PFSK-1 (cell line): ENCODE data around the gene PLXNA1.

Source experiments
- FOXP2 ChIP-seq: optimal IDR thresholded peaks from 2 replicates; pipeline ENCODE3; 2011; ENCODE audit warnings: borderline replicate concordance, control low read depth, inconsistent platforms; ENCODE audit not compliant: insufficient read depth; ENCODE audit errors: extremely low read length, extremely low read depth
- POLR2AphosphoS5 ChIP-seq: IDR thresholded peaks from 2 replicates; pipeline ENCODE4 v1.6.1; 2012; ENCODE audit warnings: low read depth, mild to moderate bottlenecking, control low read depth, low read length, moderate library complexity
- REST ChIP-seq, 2 experiments: IDR thresholded peaks; 2 replicates each; pipeline versions ENCODE4 v1.6.1 to v1.8.0; 2011 to 2012; ENCODE audit warnings: low read depth in 2 of 2, low read length in 2 of 2, control low read depth in 1 of 2, inconsistent platforms in 1 of 2, mild to moderate bottlenecking in 1 of 2, moderate library complexity in 1 of 2; ENCODE audit not compliant: insufficient read depth in 1 of 2
- SIN3A ChIP-seq: IDR thresholded peaks from 2 replicates; pipeline ENCODE4 v1.6.1; 2012; ENCODE audit warnings: mild to moderate bottlenecking, low read length, moderate library complexity, borderline replicate concordance; ENCODE audit not compliant: insufficient read depth
- TAF1 ChIP-seq: IDR thresholded peaks from 2 replicates; pipeline ENCODE4 v1.6.1; 2012; ENCODE audit warnings: low read length, control low read depth, borderline replicate concordance; ENCODE audit not compliant: insufficient read depth

Gene PLXNA1

GRCh38 chr3:126978291-126978690 lies 4.6 kb upstream of the PLXNA1 start:
- no peak for TF ChIP-seq TAF1
- TF ChIP-seq POLR2AphosphoS5: no peak
- TF ChIP-seq REST (IDR thresholded peaks at IDR 0.05; ENCODE audit: insufficient read depth in 1 of 2, low read depth in 2 of 2, low read length in 2 of 2): no peak
- no peak for TF ChIP-seq SIN3A
- TF ChIP-seq FOXP2: no peak

- TF ChIP-seq FOXP2 (no peak), TAF1 (no peak), SIN3A (no peak), REST (IDR thresholded peaks at IDR 0.05; ENCODE audit: insufficient read depth in 1 of 2, low read depth in 2 of 2, low read length in 2 of 2) (no peak), POLR2AphosphoS5 (no peak)
Observed at GRCh38 chr3:126979046-126979628, 3.8 kb upstream of the PLXNA1 start.

- TF ChIP-seq TAF1 (no peak), FOXP2 (no peak), SIN3A (no peak), REST (IDR thresholded peaks at IDR 0.05; ENCODE audit: insufficient read depth in 1 of 2, low read depth in 2 of 2, low read length in 2 of 2) (no peak), POLR2AphosphoS5 (no peak)
Observed at GRCh38 chr3:126980266-126980811, 2.6 kb upstream of the PLXNA1 start.

- TF ChIP-seq POLR2AphosphoS5 (no peak), TAF1 (no peak), FOXP2 (no peak), REST (IDR thresholded peaks at IDR 0.05; ENCODE audit: insufficient read depth in 1 of 2, low read depth in 2 of 2, low read length in 2 of 2) (no peak), SIN3A (no peak)
Observed at GRCh38 chr3:126982126-126982470, 817 bp upstream of the PLXNA1 start.
